Glutamatergic neuron (in vitro differentiated cells): ENCODE data around the gene RAB6B. TPM values are rescaled to one million over a fixed set of nuclear protein-coding genes. Genes with fewer than 3 reads are reported as not detected.

Experiments used
- DNase-seq: peaks from one replicate; pipeline ENCODE4 v3.0.0; 2022
- H3K27ac Mint-ChIP-seq: one replicate; pipeline ENCODE4 v1.8.0; 2020; ENCODE audit warnings: mild to moderate bottlenecking, mixed read lengths, inconsistent platforms; ENCODE audit not compliant: unreplicated experiment
- H3K27me3 Mint-ChIP-seq: one replicate; pipeline ENCODE4 v1.8.0; 2020; ENCODE audit warnings: mild to moderate bottlenecking, moderate library complexity, mixed read lengths, inconsistent platforms; ENCODE audit not compliant: unreplicated experiment
- H3K36me3 Mint-ChIP-seq: one replicate; pipeline ENCODE4 v1.8.0; 2020; ENCODE audit warnings: mild to moderate bottlenecking, mixed read lengths, inconsistent platforms; ENCODE audit not compliant: unreplicated experiment
- H3K4me1 Mint-ChIP-seq: one replicate; pipeline ENCODE4 v1.8.0; 2020; ENCODE audit warnings: mild to moderate bottlenecking, low read depth, mixed read lengths, inconsistent platforms; ENCODE audit not compliant: unreplicated experiment
- H3K4me3 Mint-ChIP-seq: one replicate; pipeline ENCODE4 v1.8.0; 2020; ENCODE audit warnings: mild to moderate bottlenecking, mixed read lengths, inconsistent platforms; ENCODE audit not compliant: unreplicated experiment
- H3K9me3 Mint-ChIP-seq: one replicate; pipeline ENCODE4 v1.8.0; 2020; ENCODE audit warnings: mild to moderate bottlenecking, moderate library complexity, mixed read lengths, inconsistent platforms; ENCODE audit not compliant: unreplicated experiment
- CTCF ChIP-seq: fragments of 200-600 bp; sonication (generic); IDR thresholded peaks from one replicate; pipeline ENCODE4 v1.5.0; 2021; ENCODE audit not compliant: partially characterized antibody, unreplicated experiment
- total RNA-seq: library from RNA; stranded (reverse); fragmentation: NEBNext Ultra II Directional; extraction: Animal tissue kit (Norgen Biotek cat#: 25700); gene quantifications from one replicate; pipeline ENCODE4 v1.2.1, GENCODE V29; 2021; ENCODE audit not compliant: unreplicated experiment

Gene RAB6B
- total RNA-seq, 1 donor from 2014 or later = 222 TPM

GRCh38 chr3:133805384-133805701, 90.3 kb downstream of the RAB6B start:
- TF ChIP-seq CTCF = no peak
- Mint-ChIP-seq H3K9me3 (peaks cover 9% of the 10 kb centered on the region), H3K27me3 (peaks cover 2% of the 10 kb centered on the region), H3K36me3 (peaks cover 7% of the 10 kb centered on the region), H3K4me1 (peaks cover 7% of the 10 kb centered on the region), H3K4me3 (peak overlapping the region; percentile 96), H3K27ac (peak overlapping the region; percentile 97)
- DNase-seq = no peak

GRCh38 chr3:133804896-133805295, 90.8 kb downstream of the RAB6B start:
- Mint-ChIP-seq H3K4me3 (peak overlapping the region; percentile 96), H3K27ac (peak overlapping the region; percentile 97), H3K4me1 (peaks cover 7% of the 10 kb centered on the region), H3K9me3 (peaks cover 9% of the 10 kb centered on the region), H3K36me3 (peaks cover 7% of the 10 kb centered on the region), H3K27me3 (peaks cover 2% of the 10 kb centered on the region)
- TF ChIP-seq CTCF = no peak
- no peak for DNase-seq

GRCh38 chr3:133803469-133803868, 92.2 kb downstream of the RAB6B start:
- H3K9me3 Mint-ChIP-seq = peaks cover 9% of the 10 kb centered on the region
- no peak overlapping the region for H3K4me3 Mint-ChIP-seq
- no peak overlapping the region for H3K27ac Mint-ChIP-seq
- H3K36me3 Mint-ChIP-seq = peaks cover 7% of the 10 kb centered on the region
- DNase-seq = no peak
- peaks cover 7% of the 10 kb centered on the region for H3K4me1 Mint-ChIP-seq
- TF ChIP-seq CTCF = no peak
- peaks cover 2% of the 10 kb centered on the region for H3K27me3 Mint-ChIP-seq

GRCh38 chr3:133799794-133800585, 95.7 kb downstream of the RAB6B start:
- peaks cover 5% of the 10 kb centered on the region for H3K9me3 Mint-ChIP-seq
- H3K27me3 Mint-ChIP-seq = peaks cover 2% of the 10 kb centered on the region
- peaks cover under 1% of the 10 kb centered on the region for H3K4me1 Mint-ChIP-seq
- no peak for TF ChIP-seq CTCF
- peak overlapping the region; percentile 20 for H3K27ac Mint-ChIP-seq
- H3K4me3 Mint-ChIP-seq = no peak overlapping the region
- H3K36me3 Mint-ChIP-seq = peaks cover 7% of the 10 kb centered on the region
- peak; percentile 51 for DNase-seq

GRCh38 chr3:133797396-133798105, 98.1 kb downstream of the RAB6B start:
- Mint-ChIP-seq H3K4me3 (no peak overlapping the region), H3K4me1 (no peaks in the 10 kb centered on the region), H3K9me3 (peaks cover 4% of the 10 kb centered on the region), H3K27me3 (peaks cover 2% of the 10 kb centered on the region), H3K27ac (no peak overlapping the region), H3K36me3 (peaks cover 2% of the 10 kb centered on the region)
- TF ChIP-seq CTCF = no peak
- DNase-seq = no peak
